Superior temporal gyrus (tissue), 1 donor: ENCODE data around the gene PLCH1.

Experiments used
- DNase-seq: peaks from one replicate; pipeline ENCODE4 v3.0.0-alpha.2; 2016; ENCODE audit errors: extremely low spot score

PLCH1 gene

GRCh38 chr3:155746703-155747102 is 1.8 kb upstream of the PLCH1 start:
- no peak for DNase-seq

GRCh38 chr3:155745795-155746550 is 1.1 kb upstream of the PLCH1 start:
- no peak for DNase-seq

GRCh38 chr3:155744010-155744625 is 753 bp downstream of the PLCH1 start:
- no peak for DNase-seq

GRCh38 chr3:155743606-155744005 is 1.3 kb downstream of the PLCH1 start:
- no peak for DNase-seq

- DNase-seq: no peak
Measured at GRCh38 chr3:155742349-155742965, 2.4 kb downstream of the PLCH1 start.

GRCh38 chr3:155741603-155742002 is 3.3 kb downstream of the PLCH1 start:
- no peak for DNase-seq

GRCh38 chr3:155741101-155741500 is 3.8 kb downstream of the PLCH1 start:
- DNase-seq: no peak

- DNase-seq: no peak
Measured at GRCh38 chr3:155739154-155739553, 5.7 kb downstream of the PLCH1 start.

GRCh38 chr3:155738580-155739076 is 6.2 kb downstream of the PLCH1 start:
- no peak for DNase-seq

- no peak for DNase-seq
Measured at GRCh38 chr3:155737844-155738460, 6.9 kb downstream of the PLCH1 start.

GRCh38 chr3:155736381-155736780 is 8.5 kb downstream of the PLCH1 start:
- no peak for DNase-seq

GRCh38 chr3:155730843-155731242 is 14.0 kb downstream of the PLCH1 start:
- no peak for DNase-seq

GRCh38 chr3:155727836-155728235 is 17.0 kb downstream of the PLCH1 start:
- no peak for DNase-seq

GRCh38 chr3:155714295-155714718 is 30.6 kb downstream of the PLCH1 start:
- DNase-seq: no peak

GRCh38 chr3:155712008-155712407 is 32.9 kb downstream of the PLCH1 start:
- no peak for DNase-seq

- DNase-seq: peak; percentile 68
Measured at GRCh38 chr3:155704771-155705559, 39.9 kb downstream of the PLCH1 start.

GRCh38 chr3:155704061-155704460 is 40.8 kb downstream of the PLCH1 start:
- peak; percentile 30 for DNase-seq

- DNase-seq: no peak
Measured at GRCh38 chr3:155702745-155703591, 41.9 kb downstream of the PLCH1 start.

GRCh38 chr3:155701882-155702465 is 42.9 kb downstream of the PLCH1 start:
- peak; percentile 98 for DNase-seq

- no peak for DNase-seq
Measured at GRCh38 chr3:155697542-155697941, 47.3 kb downstream of the PLCH1 start.
